ENCODE data around the gene MRPS6.

- no peak for TF ChIP-seq CTCF (IDR thresholded peaks at IDR 0.05)
- no peak for TF ChIP-seq POLR2A (IDR thresholded peaks at IDR 0.05)
Measured at GRCh38 chr21:34042735-34043134, 30.6 kb upstream of the MRPS6 start.
